Right cardiac atrium (tissue), 5 donors: Measurements from ENCODE around the gene UGT1A7. TPM values are rescaled to one million over a fixed set of nuclear protein-coding genes. Genes with fewer than 3 reads are reported as not detected.

Experiments used
- ATAC-seq, 2 donors: fragments of 200-7000 bp; cut with Tn5 transposase; one replicate each; pipeline versions ENCODE4 v1.8.0 to v1.9.1; 2020; ENCODE audit warnings: moderate library complexity in 2 of 2, mild to moderate bottlenecking in 1 of 2
- DNase-seq, 3 donors: peaks; one replicate each; pipeline ENCODE4 v3.0.0-alpha.2; 2020
- H3K27ac ChIP-seq: one replicate; pipeline ENCODE4 v1.5.1; 2013; ENCODE audit warnings: mild to moderate bottlenecking, low read length, control low read depth, moderate library complexity
- H3K27me3 ChIP-seq: one replicate; pipeline ENCODE4 v1.6.1; 2013; ENCODE audit not compliant: control insufficient read depth, insufficient read depth
- H3K4me1 ChIP-seq: one replicate; pipeline ENCODE4 v1.6.1; 2013; ENCODE audit warnings: low read length; ENCODE audit not compliant: control insufficient read depth, insufficient read depth
- H3K4me3 ChIP-seq: one replicate; pipeline ENCODE4 v1.5.1; 2013; ENCODE audit warnings: low read length, control low read depth
- H3K9me3 ChIP-seq: one replicate; pipeline ENCODE4 v1.6.1; 2013; ENCODE audit warnings: low read length; ENCODE audit not compliant: control insufficient read depth
- WGBS: extraction: QIAGEN DNeasy Blood & Tissue Kit; methylation state at CpG from one replicate; pipeline ENCODE4 v1.1.7; 2013; 5-methylcytosine and 5-hydroxymethylcytosine counted together
- intact Hi-C, 4 donors: fragments of 100-400 bp; cut with DNase I; formaldehyde crosslinking; loops; one replicate each; pipeline versions ENCODE4 v1.11.0 to v1.14.0; 2022 to 2023
- polyA plus RNA-seq: library from polyadenylated mRNA; stranded (reverse); fragments of 200-250 nt; gene quantifications from one replicate; pipeline ENCODE4 v1.2.3, GENCODE V29; 2013
- total RNA-seq, 4 donors: library from RNA; stranded (reverse); fragmentation: NEBNext Ultra II Directional; extraction: Animal tissue kit (Norgen Biotek cat#: 25700); gene quantifications; one replicate each; pipeline ENCODE4 v1.2.1, GENCODE V29; 2021
- donor health status: healthy with polysubstance abuse.
- donor health status: DM: no; HTN: yes; CAD: no.
- donor health status: DM: no; HTN: no; CAD: no.
- donor health status: DM: no; HTN: yes; CAD: no; lungs with severe emphysema.
- donor health status: DM: yes; HTN: yes; CAD: no.

UGT1A7 gene
- total and polyA plus RNA-seq, 5 donors = not detected

DNA sequence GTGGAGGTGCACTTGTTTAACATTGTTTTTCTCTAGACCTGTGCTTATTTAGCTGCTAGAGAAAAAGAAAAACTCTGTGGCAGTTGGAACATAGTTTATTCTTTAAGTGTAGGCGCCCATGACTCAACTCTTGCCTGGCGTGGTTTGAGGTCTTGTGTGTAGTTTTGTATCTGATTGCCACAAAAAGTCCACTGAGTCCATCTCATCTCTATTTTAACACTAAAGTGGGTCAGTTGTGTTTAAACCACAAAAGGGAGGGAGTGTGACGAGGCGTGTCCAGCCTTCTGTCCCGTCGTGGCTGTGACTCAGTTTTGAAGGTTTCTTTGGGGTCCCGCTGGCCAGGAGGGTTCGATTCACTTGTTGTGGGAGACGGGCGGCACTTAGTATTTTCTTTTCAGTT lies 25.3 kb upstream of the UGT1A7 start:
- H3K9me3 ChIP-seq = no peaks in the 10 kb centered on the region
- DNase-seq (no peak), ATAC-seq (no peak)
- H3K27ac ChIP-seq = no peak overlapping the region
- H3K27me3 ChIP-seq = no peaks in the 10 kb centered on the region
- no peak overlapping the region for H3K4me3 ChIP-seq
- H3K4me1 ChIP-seq = no peaks in the 10 kb centered on the region
- intact Hi-C loops = no loop called here
- WGBS = 88% methylated on average over 10 of the region's 10 CpGs

DNA sequence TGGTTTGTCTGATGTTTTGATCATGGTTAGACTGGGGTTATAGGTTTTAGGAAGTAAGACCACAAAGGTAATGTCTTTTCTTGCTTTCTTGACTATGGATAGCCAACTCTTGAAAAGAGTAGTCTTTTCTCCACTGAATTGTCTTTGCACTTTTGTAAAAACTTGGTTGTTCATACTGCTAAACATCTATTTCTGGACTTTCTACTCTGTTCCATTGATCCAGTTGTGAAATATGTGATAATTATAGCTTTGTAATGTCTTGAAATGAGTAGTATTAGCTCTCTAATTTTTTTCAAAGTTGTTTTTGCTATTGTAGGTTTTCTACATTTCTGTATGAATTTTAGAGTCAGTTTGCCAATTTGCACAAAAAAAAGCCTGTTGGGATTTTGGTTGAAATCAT lies 23.1 kb upstream of the UGT1A7 start:
- Histone ChIP-seq H3K4me1 (no peaks in the 10 kb centered on the region), H3K4me3 (no peak overlapping the region), H3K27ac (no peak overlapping the region), H3K27me3 (no peaks in the 10 kb centered on the region), H3K9me3 (no peaks in the 10 kb centered on the region)
- intact Hi-C loops = no loop called here
- DNase-seq = no peak
- no peak for ATAC-seq

DNA sequence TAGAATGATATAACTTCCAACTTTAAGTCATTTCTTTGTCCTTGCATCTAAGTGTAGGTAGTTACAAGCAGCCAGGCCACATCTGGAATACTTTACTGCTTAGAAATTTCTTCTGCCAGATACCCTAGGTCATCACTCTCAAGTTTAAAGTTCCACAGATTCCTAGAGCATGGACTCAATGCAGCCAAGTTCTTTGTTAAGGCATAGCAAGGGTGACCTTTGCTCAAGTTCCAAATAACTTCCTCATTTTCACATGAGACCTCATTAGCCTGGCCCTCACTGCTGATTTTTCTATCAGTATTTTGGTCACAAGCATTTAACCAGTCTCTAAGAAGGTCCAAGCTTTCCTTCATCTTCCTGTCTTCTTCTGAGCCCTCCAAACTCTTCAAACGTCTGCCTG lies 17.8 kb upstream of the UGT1A7 start:
- WGBS = 36% methylated on average over 1 of the region's 1 CpG
- Histone ChIP-seq H3K9me3 (no peaks in the 10 kb centered on the region), H3K4me3 (no peak overlapping the region), H3K27me3 (no peaks in the 10 kb centered on the region), H3K27ac (no peak overlapping the region), H3K4me1 (no peaks in the 10 kb centered on the region)
- DNase-seq (no peak), ATAC-seq (no peak)
- intact Hi-C loops = no loop called here

DNA sequence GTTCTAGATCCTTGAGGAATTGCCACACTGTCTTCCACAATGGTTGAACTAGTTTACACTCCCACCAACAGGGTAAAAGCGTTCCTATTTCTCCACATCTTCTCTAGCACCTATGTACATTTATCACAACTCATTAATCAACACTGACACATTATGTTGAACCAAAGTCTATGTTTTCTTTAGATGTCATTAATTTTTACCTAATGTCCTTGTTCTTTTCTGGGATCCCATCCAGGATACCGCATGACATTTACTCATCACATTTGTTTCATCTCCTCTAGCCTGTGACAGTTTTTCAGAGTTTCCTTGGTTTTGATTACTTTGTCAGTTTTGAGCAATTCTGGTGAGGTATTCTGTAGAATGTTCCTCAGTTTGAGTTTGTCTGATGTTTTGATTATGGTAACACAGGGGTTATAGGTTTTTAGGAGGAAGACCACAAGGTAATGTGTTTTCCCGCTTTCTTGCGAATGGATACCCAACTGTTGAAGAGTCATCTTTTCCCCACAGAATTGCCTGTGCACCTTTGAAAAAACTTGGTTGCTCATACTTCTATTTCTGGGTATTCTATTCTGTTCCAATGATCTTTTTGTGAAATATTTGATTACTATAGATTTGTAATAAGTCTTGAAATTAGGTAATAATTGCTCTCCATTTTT lies 13.0 kb upstream of the UGT1A7 start:
- WGBS = 87% methylated on average over 4 of the region's 4 CpGs

DNA sequence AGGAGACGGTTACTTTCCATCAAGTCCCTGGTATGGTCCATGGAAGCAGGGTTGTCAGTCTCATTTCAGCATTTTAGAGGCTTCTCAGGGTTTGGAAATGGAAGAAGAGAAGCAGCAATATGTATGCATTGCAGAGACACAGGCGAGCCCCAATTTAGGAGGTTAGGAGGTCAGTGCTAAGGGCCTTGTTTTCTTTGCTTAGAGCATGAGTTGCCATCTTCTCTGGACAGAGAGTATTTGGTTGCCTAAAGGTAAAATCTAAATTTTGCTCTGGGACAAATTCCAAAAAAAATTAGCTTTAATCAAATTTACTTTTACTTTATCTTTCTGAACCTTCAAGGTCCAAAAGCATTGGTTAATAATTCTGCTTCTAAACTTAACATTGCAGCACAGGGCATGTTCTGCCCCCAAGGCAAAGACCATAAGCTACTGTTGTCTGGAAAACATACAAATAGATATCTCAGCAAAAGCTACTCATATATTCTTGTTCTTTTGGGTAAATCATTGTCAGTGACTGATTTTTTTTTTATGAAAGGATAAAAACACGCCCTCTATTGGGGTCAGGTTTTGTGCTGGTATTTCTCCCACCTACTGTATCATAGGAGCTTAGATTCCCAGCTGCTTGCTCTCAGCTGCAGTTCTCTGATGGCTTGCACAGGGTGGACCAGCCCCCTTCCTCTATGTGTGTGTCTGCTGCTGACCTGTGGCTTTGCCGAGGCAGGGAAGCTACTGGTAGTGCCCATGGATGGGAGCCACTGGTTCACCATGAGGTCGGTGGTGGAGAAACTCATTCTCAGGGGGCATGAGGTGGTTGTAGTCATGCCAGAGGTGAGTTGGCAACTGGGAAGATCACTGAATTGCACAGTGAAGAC lies 10.2 kb upstream of the UGT1A7 start, which contains the start of gene UGT1A9:
Gene UGT1A9, plus strand, starts transcription at position 609 of the 872 bp plus-strand sequence. Its CDS starts 37 bp downstream, at position 646.
- WGBS = 78% methylated on average over 5 of the region's 5 CpGs
- Histone ChIP-seq H3K4me3 (no peak within 1 kb of the TSS), H3K4me1 (no peaks in the 10 kb centered on the region), H3K27ac (no peak within 1 kb of the TSS), H3K9me3 (no peaks in the 10 kb centered on the region), H3K27me3 (no peaks in the 10 kb centered on the region)
- intact Hi-C loops = no loop called here
- DNase-seq (no peak), ATAC-seq (no peak)

More for the DNA sequence above, 13.0 kb upstream of the UGT1A7 start:
- no peaks in the 10 kb centered on the region for H3K27me3 ChIP-seq
- no peak overlapping the region for H3K27ac ChIP-seq
- ATAC-seq (no peak), DNase-seq (no peak)
- H3K9me3 ChIP-seq = no peaks in the 10 kb centered on the region
- no peaks in the 10 kb centered on the region for H3K4me1 ChIP-seq
- no peak overlapping the region for H3K4me3 ChIP-seq
- intact Hi-C loops = no loop called here

DNA sequence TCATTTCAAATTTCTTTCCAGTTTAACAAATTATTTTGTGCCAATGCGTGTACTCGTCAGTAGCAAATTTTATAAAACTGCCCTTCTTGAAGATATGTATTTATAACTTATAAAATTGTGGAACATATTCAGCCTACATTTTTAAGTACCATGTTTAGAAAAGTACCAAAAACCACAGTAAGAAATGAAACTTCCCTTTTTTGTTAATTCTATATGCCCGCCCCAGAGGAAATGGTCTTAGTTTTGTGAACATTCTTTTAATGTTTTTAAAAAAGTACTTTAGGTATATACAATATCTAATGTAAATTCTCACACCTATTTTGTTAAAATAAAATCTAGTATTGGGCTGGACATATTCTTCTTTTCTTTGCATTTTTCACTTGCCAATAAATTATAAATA lies 8.8 kb upstream of the UGT1A7 start:
- ATAC-seq = no peak
- 70% methylated on average over 3 of the region's 3 CpGs for WGBS
- no peak overlapping the region for H3K27ac ChIP-seq
- intact Hi-C loops = no loop called here
- no peaks in the 10 kb centered on the region for H3K9me3 ChIP-seq
- H3K27me3 ChIP-seq = no peaks in the 10 kb centered on the region
- no peaks in the 10 kb centered on the region for H3K4me1 ChIP-seq
- H3K4me3 ChIP-seq = no peak overlapping the region
- no peak for DNase-seq

DNA sequence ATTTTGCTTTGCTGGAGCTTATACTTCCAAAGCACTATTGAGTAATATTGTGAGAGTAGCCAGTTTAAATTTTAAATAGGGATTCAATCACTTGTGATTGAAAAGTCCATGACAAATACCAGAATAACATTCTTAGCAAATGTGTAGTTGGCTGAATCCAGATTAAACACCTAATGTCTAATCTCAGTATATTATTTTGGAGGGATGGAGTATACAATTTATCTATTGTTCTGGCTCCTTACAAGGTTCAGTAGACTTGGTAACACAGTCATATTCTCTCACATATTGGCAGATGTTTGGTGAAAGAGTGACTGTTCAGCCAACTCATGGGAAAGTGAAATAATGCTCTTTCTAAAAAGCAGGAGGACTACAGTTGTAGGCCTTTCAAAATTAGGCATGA lies 7.8 kb upstream of the UGT1A7 start:
- Histone ChIP-seq H3K4me3 (no peak overlapping the region), H3K27ac (no peak overlapping the region), H3K4me1 (no peaks in the 10 kb centered on the region), H3K9me3 (no peaks in the 10 kb centered on the region), H3K27me3 (no peaks in the 10 kb centered on the region)
- intact Hi-C loops = no loop called here
- no peak for DNase-seq
- no peak for ATAC-seq

DNA sequence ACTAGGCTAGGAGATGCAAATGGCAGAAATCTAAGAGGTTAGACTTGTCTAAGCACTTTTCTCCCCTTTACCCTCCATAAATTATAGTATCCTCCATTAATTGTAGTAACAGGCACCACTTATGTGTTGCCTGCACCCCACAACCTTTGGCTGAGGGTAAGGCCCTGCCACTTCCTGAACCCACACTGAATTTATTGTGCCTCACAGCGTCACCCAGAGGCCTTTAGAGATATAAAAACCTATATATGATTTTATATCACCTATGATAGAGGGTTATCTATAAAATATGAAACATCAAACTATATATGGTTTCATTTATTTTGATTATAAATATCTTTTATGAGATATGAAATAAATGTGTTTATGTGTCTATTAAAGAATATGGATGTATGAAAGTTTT lies 7.4 kb upstream of the UGT1A7 start:
- no peak for DNase-seq
- 53% methylated on average over 1 of the region's 1 CpG for WGBS
- no peaks in the 10 kb centered on the region for H3K4me1 ChIP-seq
- no peak for ATAC-seq
- H3K9me3 ChIP-seq = no peaks in the 10 kb centered on the region
- no peak overlapping the region for H3K27ac ChIP-seq
- intact Hi-C loops = no loop called here
- no peaks in the 10 kb centered on the region for H3K27me3 ChIP-seq
- H3K4me3 ChIP-seq = no peak overlapping the region

DNA sequence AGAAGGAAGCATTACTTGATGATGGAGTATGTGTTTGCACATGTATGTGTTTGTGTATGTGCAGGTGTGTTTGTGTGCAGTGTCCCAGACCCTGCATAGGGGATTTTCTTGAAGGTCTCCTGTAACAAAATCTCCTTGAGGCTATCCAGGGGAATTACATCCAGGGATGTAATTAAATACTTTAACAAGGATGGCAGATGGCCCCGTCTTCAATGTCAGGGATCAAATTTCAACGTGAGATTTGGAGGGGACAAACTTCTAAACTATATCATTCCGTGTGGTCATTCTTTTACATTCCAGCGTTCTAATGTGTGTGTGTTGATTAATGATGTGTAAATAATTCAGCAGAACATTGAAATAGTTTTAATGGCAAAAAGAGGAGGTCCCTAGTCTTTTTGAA lies 6.7 kb upstream of the UGT1A7 start:
- no peak for ATAC-seq

DNA sequence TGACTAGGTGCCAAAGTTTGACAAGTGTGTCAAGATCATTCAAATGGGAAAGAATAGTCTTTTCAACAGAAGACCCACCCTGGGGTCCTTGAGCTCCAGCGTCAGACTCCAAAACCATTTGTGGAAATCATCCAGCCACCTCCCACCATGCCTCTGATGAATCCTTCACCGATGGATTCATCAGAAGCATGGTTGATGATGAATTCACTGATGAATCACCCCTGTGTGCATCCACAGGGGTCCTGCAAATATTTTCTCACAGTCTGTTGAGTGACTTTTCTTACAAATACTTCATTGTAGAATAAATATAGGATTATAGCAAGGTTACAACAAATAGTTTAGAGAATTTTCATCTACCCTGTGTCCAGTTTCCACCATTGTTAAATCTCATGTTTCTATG lies 5.7 kb upstream of the UGT1A7 start:
- DNase-seq (no peak), ATAC-seq (no peak)
- Histone ChIP-seq H3K4me1 (no peaks in the 10 kb centered on the region), H3K9me3 (no peaks in the 10 kb centered on the region), H3K27me3 (no peaks in the 10 kb centered on the region), H3K4me3 (no peak overlapping the region), H3K27ac (no peak overlapping the region)
- intact Hi-C loops = no loop called here
- 85% methylated on average over 2 of the region's 2 CpGs for WGBS

More for the DNA sequence above, 6.7 kb upstream of the UGT1A7 start:
- Histone ChIP-seq H3K4me3 (no peak overlapping the region), H3K27ac (no peak overlapping the region), H3K4me1 (no peaks in the 10 kb centered on the region), H3K9me3 (no peaks in the 10 kb centered on the region), H3K27me3 (no peaks in the 10 kb centered on the region)
- WGBS = 34% methylated on average over 4 of the region's 4 CpGs
- intact Hi-C loops = no loop called here
- no peak for DNase-seq

DNA sequence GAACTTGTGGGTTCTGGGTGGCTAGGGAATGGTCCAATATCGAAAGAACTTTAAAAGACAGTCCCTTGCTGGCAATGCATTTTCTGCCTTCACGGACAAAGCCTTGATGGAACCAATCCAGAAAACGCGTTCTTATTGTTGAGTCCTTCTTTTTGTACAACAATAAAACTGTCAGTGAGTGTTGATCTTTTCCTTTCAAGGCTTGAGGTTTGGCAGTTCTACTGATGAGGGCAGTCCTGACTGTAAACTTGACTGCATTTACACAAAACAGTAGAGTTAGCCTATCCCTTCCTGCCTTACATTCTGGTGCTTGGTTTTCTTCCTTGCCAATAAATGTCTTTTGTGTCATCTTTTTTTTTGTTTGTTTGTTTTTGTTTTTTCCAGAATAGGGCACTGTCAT lies 2.5 kb upstream of the UGT1A7 start:
- intact Hi-C loops = no loop called here
- Histone ChIP-seq H3K27ac (no peak overlapping the region), H3K4me1 (no peaks in the 10 kb centered on the region), H3K27me3 (no peaks in the 10 kb centered on the region), H3K4me3 (no peak overlapping the region), H3K9me3 (no peaks in the 10 kb centered on the region)
- no peak for ATAC-seq
- 71% methylated on average over 4 of the region's 4 CpGs for WGBS
- no peak for DNase-seq
